GM12865 (cell line): ENCODE results near the gene SUSD1.

Experiments used
- DNase-seq: peaks from one replicate; pipeline ENCODE4 v3.0.0; 2010; ENCODE audit warnings: low read depth
- H3K4me3 ChIP-seq: 2 replicates; pipeline ENCODE4 v1.5.1; 2011; ENCODE audit warnings: mild to moderate bottlenecking, low read depth, low read length, control low read depth
- TF ChIP-seq, protein P1 (sequence below): IDR thresholded peaks from 2 replicates; pipeline ENCODE4 v1.5.1; 2011; ENCODE audit warnings: low read length, control low read depth, low read depth, inconsistent platforms; ENCODE audit not compliant: insufficient read depth; ENCODE audit errors: missing control alignments

Gene SUSD1

DNA sequence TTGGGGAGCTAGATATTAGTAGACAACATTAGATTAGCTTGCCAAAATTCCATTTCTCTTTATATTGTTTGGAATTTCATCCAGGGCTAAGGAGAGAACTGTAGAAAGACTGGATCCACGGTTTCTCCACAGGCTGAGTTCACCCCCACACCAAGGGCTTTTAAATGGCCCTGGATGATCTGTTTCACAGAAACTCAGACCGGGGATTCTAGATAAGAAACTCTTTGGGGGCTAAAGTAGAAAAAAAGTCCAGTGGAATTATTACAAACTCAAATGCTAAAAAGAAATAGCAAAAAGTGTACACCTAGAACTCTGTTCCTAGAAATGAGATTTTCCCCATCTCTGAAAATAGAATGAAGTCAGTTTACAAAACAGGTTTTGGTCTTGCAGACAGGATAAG, 80.9 kb downstream of the SUSD1 start:
- no peak for DNase-seq
- TF ChIP-seq, protein P1, sequence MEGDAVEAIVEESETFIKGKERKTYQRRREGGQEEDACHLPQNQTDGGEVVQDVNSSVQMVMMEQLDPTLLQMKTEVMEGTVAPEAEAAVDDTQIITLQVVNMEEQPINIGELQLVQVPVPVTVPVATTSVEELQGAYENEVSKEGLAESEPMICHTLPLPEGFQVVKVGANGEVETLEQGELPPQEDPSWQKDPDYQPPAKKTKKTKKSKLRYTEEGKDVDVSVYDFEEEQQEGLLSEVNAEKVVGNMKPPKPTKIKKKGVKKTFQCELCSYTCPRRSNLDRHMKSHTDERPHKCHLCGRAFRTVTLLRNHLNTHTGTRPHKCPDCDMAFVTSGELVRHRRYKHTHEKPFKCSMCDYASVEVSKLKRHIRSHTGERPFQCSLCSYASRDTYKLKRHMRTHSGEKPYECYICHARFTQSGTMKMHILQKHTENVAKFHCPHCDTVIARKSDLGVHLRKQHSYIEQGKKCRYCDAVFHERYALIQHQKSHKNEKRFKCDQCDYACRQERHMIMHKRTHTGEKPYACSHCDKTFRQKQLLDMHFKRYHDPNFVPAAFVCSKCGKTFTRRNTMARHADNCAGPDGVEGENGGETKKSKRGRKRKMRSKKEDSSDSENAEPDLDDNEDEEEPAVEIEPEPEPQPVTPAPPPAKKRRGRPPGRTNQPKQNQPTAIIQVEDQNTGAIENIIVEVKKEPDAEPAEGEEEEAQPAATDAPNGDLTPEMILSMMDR: no peak
- no peak overlapping the region for H3K4me3 ChIP-seq

DNA sequence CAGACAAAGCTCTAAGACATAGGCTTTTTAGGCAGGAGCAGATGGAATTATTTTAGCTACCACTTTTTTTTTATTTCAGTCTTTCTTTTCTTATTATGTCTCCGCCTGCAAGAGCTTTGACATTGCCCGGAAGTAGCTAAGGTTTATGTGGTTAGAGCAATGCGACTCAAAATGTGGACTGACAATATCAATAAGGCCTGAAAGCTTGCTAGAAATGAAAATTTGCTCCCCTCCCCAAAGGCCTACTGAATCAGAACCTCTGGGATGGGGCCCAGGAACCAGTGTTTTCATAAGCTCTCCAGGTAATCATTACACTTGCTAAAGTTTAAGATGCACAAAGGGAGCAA, 81.3 kb downstream of the SUSD1 start:
- peak; percentile 48 for DNase-seq
- H3K4me3 ChIP-seq: no peak overlapping the region
- TF ChIP-seq, protein P1: no peak

DNA sequence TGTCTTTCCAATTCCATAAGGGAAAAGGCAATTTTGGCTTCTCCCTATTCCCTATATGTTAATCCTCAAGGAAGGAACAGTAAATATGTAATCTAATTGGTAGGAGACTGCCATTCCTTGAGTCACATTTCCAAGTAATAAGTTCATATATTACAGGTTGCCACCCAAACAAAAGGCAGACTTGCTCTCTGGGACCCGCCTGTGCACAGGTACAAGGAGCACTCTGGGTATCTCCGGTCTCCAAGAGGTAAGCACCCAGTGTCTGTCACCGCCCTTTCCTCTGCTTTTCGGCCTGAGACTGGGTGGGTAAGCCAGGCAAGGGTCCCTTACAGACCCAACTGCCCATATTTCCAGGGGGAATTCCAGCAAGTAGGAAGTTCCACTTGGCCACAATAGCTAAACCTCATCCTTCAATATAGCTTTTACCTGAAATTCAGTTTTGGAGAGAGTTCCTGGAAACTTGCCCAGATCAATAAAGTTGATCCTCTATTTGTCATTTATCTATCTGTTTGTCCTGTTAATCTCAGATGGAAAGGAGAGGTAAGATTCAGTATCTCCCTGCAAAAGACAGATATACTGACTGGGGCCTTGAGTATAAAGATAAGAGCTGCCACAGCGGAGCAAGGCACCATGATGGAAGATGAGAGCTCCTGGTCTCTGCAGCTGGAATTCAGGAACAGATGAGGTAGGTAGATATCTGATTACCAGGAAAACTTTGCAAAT, 81.8 kb downstream of the SUSD1 start:
- DNase-seq: no peak
- TF ChIP-seq, protein P1: no peak
- H3K4me3 ChIP-seq: no peak overlapping the region

DNA sequence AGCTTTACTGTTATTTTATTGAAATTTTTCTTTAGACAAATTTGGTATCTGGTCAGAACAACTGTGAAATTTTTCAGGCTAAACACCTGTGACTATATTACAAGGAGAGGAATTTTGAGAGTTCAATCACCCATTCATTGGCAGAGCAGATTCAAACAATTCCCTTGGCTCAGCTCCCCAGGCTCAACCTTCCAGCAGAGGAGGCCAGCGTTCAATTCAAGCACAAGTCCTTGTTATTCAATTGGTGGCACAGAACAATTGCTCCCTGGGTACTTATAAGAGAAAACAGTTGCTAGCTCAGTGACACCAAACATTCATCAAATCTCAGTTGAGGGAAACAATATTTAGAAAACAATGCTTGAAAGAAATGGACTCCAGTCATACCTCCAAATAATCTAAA, 83.3 kb downstream of the SUSD1 start:
- H3K4me3 ChIP-seq: no peak overlapping the region
- TF ChIP-seq, protein P1: peak; percentile 35
- no peak for DNase-seq

DNA sequence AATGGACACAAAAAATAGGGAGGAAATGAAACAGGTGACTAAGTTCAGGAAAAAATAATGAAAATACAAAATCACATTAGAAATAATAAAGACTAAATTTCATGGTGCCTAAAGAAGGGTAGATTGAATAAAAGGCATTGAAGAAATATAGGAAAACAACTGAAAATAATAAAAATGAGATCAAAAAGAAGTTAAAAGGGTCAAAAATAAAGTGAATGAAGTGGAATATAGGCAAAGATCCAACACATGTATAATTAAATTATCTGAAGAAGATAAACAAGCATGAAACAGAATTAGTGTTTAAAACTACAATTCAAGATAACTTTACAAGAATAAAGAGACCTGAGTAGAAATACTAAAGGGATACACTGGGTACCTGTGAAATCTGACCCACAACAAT, 87.6 kb downstream of the SUSD1 start:
- TF ChIP-seq, protein P1: no peak
- no peak overlapping the region for H3K4me3 ChIP-seq
- DNase-seq: no peak

DNA sequence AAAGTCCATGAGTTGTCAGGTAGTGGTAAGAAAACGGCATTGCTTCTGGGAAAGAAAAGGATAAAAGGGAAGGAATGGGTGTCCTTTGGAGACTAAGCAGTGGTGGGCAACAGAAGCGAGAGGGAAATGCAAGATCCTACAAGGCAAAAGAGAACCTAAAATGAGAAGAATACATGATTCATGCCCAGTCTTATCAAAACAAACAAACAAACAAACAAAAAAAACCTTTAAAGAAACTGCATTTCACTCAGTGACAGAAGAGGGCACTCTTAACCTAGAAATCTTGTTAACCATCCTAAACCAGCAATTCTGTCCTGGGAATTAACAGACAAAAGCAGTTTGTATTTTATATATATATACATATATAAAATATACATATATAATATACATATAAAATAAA, 88.5 kb downstream of the SUSD1 start:
- peak; percentile 38 for DNase-seq
- TF ChIP-seq, protein P1: peak; percentile 58
- H3K4me3 ChIP-seq: no peak overlapping the region

DNA sequence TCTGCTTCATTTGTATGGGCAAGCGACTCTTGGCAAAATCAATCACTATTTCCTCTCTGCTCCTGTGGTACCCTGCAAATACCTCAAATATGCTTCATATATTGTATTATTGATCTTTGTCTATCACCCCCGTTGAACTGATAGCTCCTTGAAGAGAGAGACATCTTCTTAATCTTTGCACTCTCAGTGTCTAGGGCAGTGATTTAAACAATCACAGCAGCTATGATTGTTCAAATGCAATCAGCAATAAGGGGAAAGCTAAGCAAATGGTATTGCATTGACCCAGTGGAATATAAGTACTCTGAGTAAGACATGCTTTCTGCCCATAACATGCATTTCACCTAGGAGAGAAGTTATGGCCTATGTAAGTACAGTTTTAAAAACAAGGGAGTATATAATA, 90.2 kb downstream of the SUSD1 start:
- no peak for DNase-seq
- no peak overlapping the region for H3K4me3 ChIP-seq
- TF ChIP-seq, protein P1: no peak
